ENCODE data around the gene KRT6A.

DNA sequence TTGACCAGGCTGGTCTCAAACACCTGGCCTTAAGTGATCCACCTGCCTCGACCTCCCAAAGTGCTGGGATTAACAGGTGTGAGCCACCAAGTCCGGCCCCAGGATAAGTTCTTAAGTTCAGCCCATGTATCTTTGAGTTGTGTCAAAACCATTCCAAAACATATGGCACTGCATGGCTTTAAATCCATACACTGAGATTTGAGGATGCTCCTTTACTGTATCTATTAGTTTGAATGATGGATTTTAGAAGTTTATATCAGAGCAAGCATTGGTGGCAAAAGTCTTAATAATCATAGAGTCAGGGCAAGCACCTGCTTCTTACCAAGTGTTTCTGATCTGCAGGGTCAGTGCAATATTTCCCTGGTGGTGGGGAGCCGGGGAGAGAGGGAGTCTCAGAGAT is 47.2 kb downstream of the KRT6A start:
- TF ChIP-seq EZH2 (IDR thresholded peaks at IDR 0.05; ENCODE audit: borderline replicate concordance, insufficient read depth, low read depth, low read length, poor library complexity, severe bottlenecking) = no peak
- TF ChIP-seq, protein P1, sequence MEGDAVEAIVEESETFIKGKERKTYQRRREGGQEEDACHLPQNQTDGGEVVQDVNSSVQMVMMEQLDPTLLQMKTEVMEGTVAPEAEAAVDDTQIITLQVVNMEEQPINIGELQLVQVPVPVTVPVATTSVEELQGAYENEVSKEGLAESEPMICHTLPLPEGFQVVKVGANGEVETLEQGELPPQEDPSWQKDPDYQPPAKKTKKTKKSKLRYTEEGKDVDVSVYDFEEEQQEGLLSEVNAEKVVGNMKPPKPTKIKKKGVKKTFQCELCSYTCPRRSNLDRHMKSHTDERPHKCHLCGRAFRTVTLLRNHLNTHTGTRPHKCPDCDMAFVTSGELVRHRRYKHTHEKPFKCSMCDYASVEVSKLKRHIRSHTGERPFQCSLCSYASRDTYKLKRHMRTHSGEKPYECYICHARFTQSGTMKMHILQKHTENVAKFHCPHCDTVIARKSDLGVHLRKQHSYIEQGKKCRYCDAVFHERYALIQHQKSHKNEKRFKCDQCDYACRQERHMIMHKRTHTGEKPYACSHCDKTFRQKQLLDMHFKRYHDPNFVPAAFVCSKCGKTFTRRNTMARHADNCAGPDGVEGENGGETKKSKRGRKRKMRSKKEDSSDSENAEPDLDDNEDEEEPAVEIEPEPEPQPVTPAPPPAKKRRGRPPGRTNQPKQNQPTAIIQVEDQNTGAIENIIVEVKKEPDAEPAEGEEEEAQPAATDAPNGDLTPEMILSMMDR (IDR thresholded peaks at IDR 0.05) = no peak

Measured in B cell (primary cell).